ENCODE measurements around the gene LIMA1.
A peak's percentile ranks its signal among the peaks of the same experiment; 100 is the strongest.

The LIMA1 gene

GRCh38 chr12:50198829-50199228 lies 84.5 kb downstream of the LIMA1 start:
- Mint-ChIP-seq H3K27ac (no peak overlapping the region), H3K36me3 (peaks cover 26% of the 10 kb centered on the region), H3K4me1 (no peaks in the 10 kb centered on the region), H3K4me3 (no peak overlapping the region), H3K27me3 (no peaks in the 10 kb centered on the region), H3K9me3 (no peaks in the 10 kb centered on the region)
- ATAC-seq, result no peak

- H3K27ac Mint-ChIP-seq, result no peak overlapping the region
- no peaks in the 10 kb centered on the region for H3K9me3 Mint-ChIP-seq
- H3K27me3 Mint-ChIP-seq, result no peaks in the 10 kb centered on the region
- no peaks in the 10 kb centered on the region for H3K4me1 Mint-ChIP-seq
- peaks cover 28% of the 10 kb centered on the region for H3K36me3 Mint-ChIP-seq
- H3K4me3 Mint-ChIP-seq, result no peak overlapping the region
- ATAC-seq, result no peak
Observed at GRCh38 chr12:50197297-50197727, 86.0 kb downstream of the LIMA1 start.

- H3K4me1 Mint-ChIP-seq, result no peaks in the 10 kb centered on the region
- no peak overlapping the region for H3K27ac Mint-ChIP-seq
- no peak for ATAC-seq
- peaks cover 32% of the 10 kb centered on the region for H3K36me3 Mint-ChIP-seq
- no peak overlapping the region for H3K4me3 Mint-ChIP-seq
- no peaks in the 10 kb centered on the region for H3K27me3 Mint-ChIP-seq
- H3K9me3 Mint-ChIP-seq, result no peaks in the 10 kb centered on the region
Observed at GRCh38 chr12:50196537-50196936, 86.8 kb downstream of the LIMA1 start.

GRCh38 chr12:50195832-50196231 lies 87.5 kb downstream of the LIMA1 start:
- Mint-ChIP-seq H3K27ac (no peak overlapping the region), H3K36me3 (peaks cover 32% of the 10 kb centered on the region)
- no peak for ATAC-seq

GRCh38 chr12:50192908-50193307 lies 90.4 kb downstream of the LIMA1 start:
- Mint-ChIP-seq H3K4me3 (no peak overlapping the region), H3K4me1 (peaks cover 15% of the 10 kb centered on the region), H3K27ac (no peak overlapping the region), H3K27me3 (no peaks in the 10 kb centered on the region), H3K36me3 (peaks cover 26% of the 10 kb centered on the region), H3K9me3 (no peaks in the 10 kb centered on the region)
- no peak for ATAC-seq

More at GRCh38 chr12:50195832-50196231, 87.5 kb downstream of the LIMA1 start:
- Mint-ChIP-seq H3K4me3 (no peak overlapping the region), H3K27me3 (no peaks in the 10 kb centered on the region), H3K4me1 (no peaks in the 10 kb centered on the region), H3K9me3 (no peaks in the 10 kb centered on the region)

GRCh38 chr12:50192236-50192635 lies 91.1 kb downstream of the LIMA1 start:
- Mint-ChIP-seq H3K36me3 (peaks cover 26% of the 10 kb centered on the region), H3K27ac (no peak overlapping the region), H3K9me3 (no peaks in the 10 kb centered on the region), H3K27me3 (no peaks in the 10 kb centered on the region), H3K4me3 (no peak overlapping the region), H3K4me1 (peaks cover 21% of the 10 kb centered on the region)
- ATAC-seq, result no peak

- H3K27me3 Mint-ChIP-seq, result no peaks in the 10 kb centered on the region
- H3K36me3 Mint-ChIP-seq, result peaks cover 18% of the 10 kb centered on the region
- ATAC-seq, result no peak
- H3K27ac Mint-ChIP-seq, result no peak overlapping the region
- no peak overlapping the region for H3K4me3 Mint-ChIP-seq
- H3K9me3 Mint-ChIP-seq, result no peaks in the 10 kb centered on the region
- peaks cover 33% of the 10 kb centered on the region for H3K4me1 Mint-ChIP-seq
Observed at GRCh38 chr12:50190859-50191258, 92.5 kb downstream of the LIMA1 start.

- peak; percentile 44 for ATAC-seq
- H3K27ac Mint-ChIP-seq, result peak overlapping the region; percentile 84
- H3K4me3 Mint-ChIP-seq, result peak overlapping the region; percentile 52
- no peaks in the 10 kb centered on the region for H3K27me3 Mint-ChIP-seq
- peaks cover 18% of the 10 kb centered on the region for H3K36me3 Mint-ChIP-seq
- no peaks in the 10 kb centered on the region for H3K9me3 Mint-ChIP-seq
- peaks cover 48% of the 10 kb centered on the region for H3K4me1 Mint-ChIP-seq
Observed at GRCh38 chr12:50188875-50189575, 94.3 kb downstream of the LIMA1 start.

GRCh38 chr12:50188241-50188781 lies 95.0 kb downstream of the LIMA1 start:
- Mint-ChIP-seq H3K9me3 (no peaks in the 10 kb centered on the region), H3K36me3 (peaks cover 18% of the 10 kb centered on the region), H3K27ac (peak overlapping the region; percentile 84), H3K4me3 (no peak overlapping the region), H3K4me1 (peaks cover 52% of the 10 kb centered on the region), H3K27me3 (no peaks in the 10 kb centered on the region)
- ATAC-seq, result no peak

- H3K4me3 Mint-ChIP-seq, result peak overlapping the region; percentile 26
- H3K36me3 Mint-ChIP-seq, result peaks cover 11% of the 10 kb centered on the region
- H3K4me1 Mint-ChIP-seq, result peaks cover 52% of the 10 kb centered on the region
- H3K27ac Mint-ChIP-seq, result peak overlapping the region; percentile 84
- H3K9me3 Mint-ChIP-seq, result no peaks in the 10 kb centered on the region
- no peaks in the 10 kb centered on the region for H3K27me3 Mint-ChIP-seq
- peak; percentile 90 for ATAC-seq
Observed at GRCh38 chr12:50187084-50187900, 96.0 kb downstream of the LIMA1 start.

GRCh38 chr12:50186681-50187080 lies 96.6 kb downstream of the LIMA1 start:
- Mint-ChIP-seq H3K4me1 (peaks cover 52% of the 10 kb centered on the region), H3K36me3 (peaks cover 6% of the 10 kb centered on the region), H3K9me3 (no peaks in the 10 kb centered on the region), H3K27ac (peak overlapping the region; percentile 84), H3K27me3 (no peaks in the 10 kb centered on the region), H3K4me3 (no peak overlapping the region)
- ATAC-seq, result no peak

- Mint-ChIP-seq H3K36me3 (peaks cover 10% of the 10 kb centered on the region), H3K4me3 (no peak overlapping the region), H3K4me1 (peaks cover 52% of the 10 kb centered on the region), H3K9me3 (no peaks in the 10 kb centered on the region), H3K27ac (peak overlapping the region; percentile 84), H3K27me3 (no peaks in the 10 kb centered on the region)
- no peak for ATAC-seq
Observed at GRCh38 chr12:50185970-50186663, 97.2 kb downstream of the LIMA1 start.

GRCh38 chr12:50185301-50185895 lies 97.9 kb downstream of the LIMA1 start:
- no peak for ATAC-seq
- H3K4me3 Mint-ChIP-seq, result no peak overlapping the region
- H3K9me3 Mint-ChIP-seq, result no peaks in the 10 kb centered on the region
- H3K36me3 Mint-ChIP-seq, result peaks cover 13% of the 10 kb centered on the region
- H3K27me3 Mint-ChIP-seq, result no peaks in the 10 kb centered on the region
- peak overlapping the region; percentile 84 for H3K27ac Mint-ChIP-seq
- peaks cover 52% of the 10 kb centered on the region for H3K4me1 Mint-ChIP-seq

GRCh38 chr12:50184261-50184660 lies 99.1 kb downstream of the LIMA1 start:
- no peak for ATAC-seq
- peaks cover 12% of the 10 kb centered on the region for H3K36me3 Mint-ChIP-seq
- peaks cover 50% of the 10 kb centered on the region for H3K4me1 Mint-ChIP-seq
- no peaks in the 10 kb centered on the region for H3K27me3 Mint-ChIP-seq
- H3K27ac Mint-ChIP-seq, result peak overlapping the region; percentile 14
- H3K4me3 Mint-ChIP-seq, result no peak overlapping the region
- H3K9me3 Mint-ChIP-seq, result no peaks in the 10 kb centered on the region

- Mint-ChIP-seq H3K36me3 (peaks cover 12% of the 10 kb centered on the region), H3K27ac (no peak overlapping the region), H3K9me3 (no peaks in the 10 kb centered on the region), H3K4me3 (no peak overlapping the region), H3K4me1 (peaks cover 33% of the 10 kb centered on the region), H3K27me3 (no peaks in the 10 kb centered on the region)
- no peak for ATAC-seq
Observed at GRCh38 chr12:50182461-50182860, 100.9 kb downstream of the LIMA1 start.
